DOHH2 (cell line): Measurements from ENCODE around the gene EHD3.

Experiments
- EZH2phosphoT487 ChIP-seq: fragments of 200-600 bp; sonication (generic); IDR thresholded peaks from 2 replicates; pipeline ENCODE4 v1.6.1; 2017; ENCODE audit warnings: borderline replicate concordance, mild to moderate bottlenecking, antibody characterized with exemption, low read length, moderate library complexity, mixed read lengths
- TF ChIP-seq, protein P1 (sequence below): fragments of 200-600 bp; sonication (generic); IDR thresholded peaks from one replicate; pipeline ENCODE4 v1.5.1; 2014; ENCODE audit warnings: antibody characterized with exemption, mild to moderate bottlenecking, low read depth, low read length; ENCODE audit not compliant: poor library complexity, severe bottlenecking

GRCh38 chr2:31263636-31264190, 29.8 kb downstream of the EHD3 start:
- TF ChIP-seq, protein P1, sequence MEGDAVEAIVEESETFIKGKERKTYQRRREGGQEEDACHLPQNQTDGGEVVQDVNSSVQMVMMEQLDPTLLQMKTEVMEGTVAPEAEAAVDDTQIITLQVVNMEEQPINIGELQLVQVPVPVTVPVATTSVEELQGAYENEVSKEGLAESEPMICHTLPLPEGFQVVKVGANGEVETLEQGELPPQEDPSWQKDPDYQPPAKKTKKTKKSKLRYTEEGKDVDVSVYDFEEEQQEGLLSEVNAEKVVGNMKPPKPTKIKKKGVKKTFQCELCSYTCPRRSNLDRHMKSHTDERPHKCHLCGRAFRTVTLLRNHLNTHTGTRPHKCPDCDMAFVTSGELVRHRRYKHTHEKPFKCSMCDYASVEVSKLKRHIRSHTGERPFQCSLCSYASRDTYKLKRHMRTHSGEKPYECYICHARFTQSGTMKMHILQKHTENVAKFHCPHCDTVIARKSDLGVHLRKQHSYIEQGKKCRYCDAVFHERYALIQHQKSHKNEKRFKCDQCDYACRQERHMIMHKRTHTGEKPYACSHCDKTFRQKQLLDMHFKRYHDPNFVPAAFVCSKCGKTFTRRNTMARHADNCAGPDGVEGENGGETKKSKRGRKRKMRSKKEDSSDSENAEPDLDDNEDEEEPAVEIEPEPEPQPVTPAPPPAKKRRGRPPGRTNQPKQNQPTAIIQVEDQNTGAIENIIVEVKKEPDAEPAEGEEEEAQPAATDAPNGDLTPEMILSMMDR = no peak
- TF ChIP-seq EZH2phosphoT487 = no peak
